Measurements from ENCODE around the gene RAB11A. TPM values are rescaled to one million over a fixed set of nuclear protein-coding genes. Genes with fewer than 3 reads are reported as not detected.
A peak's percentile ranks its signal among the peaks of the same experiment; 100 is the strongest.
"Not testable (repeated sequence)": the region's sequence is repeated elsewhere in the genome, so short reads cannot be mapped to it uniquely, and the experiment has no call there.

The RAB11A gene
- polyA plus RNA-seq, 1 experiment, result 165 TPM

- H3K36me3 ChIP-seq (ENCODE audit: control insufficient read depth, insufficient read depth, low read length), result no peaks in the 10 kb centered on the region
- H3K4me3 ChIP-seq (ENCODE audit: low read depth, low read length), result peak overlapping the region; percentile 99
- TF ChIP-seq CTCF (IDR thresholded peaks at IDR 0.05; ENCODE audit: insufficient read depth, low read depth, low read length), result no peak
- CTCF ChIA-PET, result interaction anchor here (0.7 to 6.8 kb wide), 5 partner anchors 11 to 232 kb away, joined by 3 to 46 read pairs (median 3); no protein-coding TSS in a partner anchor
- H3K27me3 ChIP-seq (ENCODE audit: control insufficient read depth, insufficient read depth, low read length), result no peaks in the 10 kb centered on the region
- DNase-seq (ENCODE audit: low read depth), result no peak
- POLR2A ChIA-PET, result no interaction called here
These were observed 655 bp upstream of the RAB11A start for GRCh38 chr15:65868546-65869125.

GRCh38 chr15:65869954-65870871 lies 922 bp downstream of the RAB11A start:
- Histone ChIP-seq H3K36me3 (ENCODE audit: control insufficient read depth, insufficient read depth, low read length) (peaks cover 3% of the 10 kb centered on the region; the same call in 1 of the 2 replicates), H3K27me3 (ENCODE audit: control insufficient read depth, insufficient read depth, low read length) (no peaks in the 10 kb centered on the region), H3K4me3 (ENCODE audit: low read depth, low read length) (peak overlapping the region; percentile 99)
- no peak for TF ChIP-seq CTCF (IDR thresholded peaks at IDR 0.05; ENCODE audit: insufficient read depth, low read depth, low read length)
- POLR2A ChIA-PET, result interaction anchor here (0.7 to 1.3 kb wide), 2 partner anchors 41 to 259 kb away, joined by 3 to 4 read pairs; partner anchors contain the start of gene INTS14
- CTCF ChIA-PET, result interaction anchor here (0.6 to 6.8 kb wide), 5 partner anchors 13 to 352 kb away, joined by 3 to 46 read pairs (median 5); no protein-coding TSS in a partner anchor
- no peak for DNase-seq (ENCODE audit: low read depth)

- DNase-seq (ENCODE audit: low read depth), result no peak
- CTCF ChIA-PET, result interaction anchor here (0.7 to 6.8 kb wide), 2 partner anchors 13 to 353 kb away, joined by 3 to 46 read pairs; no protein-coding TSS in a partner anchor
- POLR2A ChIA-PET, result no interaction called here
These were observed 1.7 kb downstream of the RAB11A start for GRCh38 chr15:65870889-65871533.

GRCh38 chr15:65871886-65872285 lies 2.6 kb downstream of the RAB11A start:
- H3K27me3 ChIP-seq (ENCODE audit: control insufficient read depth, insufficient read depth, low read length); POLR2A ChIA-PET; H3K36me3 ChIP-seq (ENCODE audit: control insufficient read depth, insufficient read depth, low read length); DNase-seq (ENCODE audit: low read depth); H3K4me3 ChIP-seq (ENCODE audit: low read depth, low read length): not testable (repeated sequence)
- CTCF ChIA-PET, result interaction anchor here (1.1 to 6.8 kb wide), 2 partner anchors 10 to 14 kb away, joined by 5 to 46 read pairs; no protein-coding TSS in a partner anchor

More at GRCh38 chr15:65870889-65871533, 1.7 kb downstream of the RAB11A start:
- Histone ChIP-seq H3K36me3 (ENCODE audit: control insufficient read depth, insufficient read depth, low read length) (peaks cover 3% of the 10 kb centered on the region; the same call in 1 of the 2 replicates), H3K4me3 (ENCODE audit: low read depth, low read length) (peak overlapping the region; percentile 99), H3K27me3 (ENCODE audit: control insufficient read depth, insufficient read depth, low read length) (no peaks in the 10 kb centered on the region)
- TF ChIP-seq CTCF (IDR thresholded peaks at IDR 0.05; ENCODE audit: insufficient read depth, low read depth, low read length), result no peak

GRCh38 chr15:65872596-65872995 lies 3.3 kb downstream of the RAB11A start:
- DNase-seq (ENCODE audit: low read depth); H3K27me3 ChIP-seq (ENCODE audit: control insufficient read depth, insufficient read depth, low read length); H3K4me3 ChIP-seq (ENCODE audit: low read depth, low read length); POLR2A ChIA-PET; H3K36me3 ChIP-seq (ENCODE audit: control insufficient read depth, insufficient read depth, low read length): not testable (repeated sequence)
- CTCF ChIA-PET, result interaction anchor here (1.1 kb wide), 1 partner anchor 10 kb away, joined by 5 read pairs; no protein-coding TSS in a partner anchor
